Small intestine (tissue), 7 donors: ENCODE measurements around the gene BRD3OS. TPM values are rescaled to one million over a fixed set of nuclear protein-coding genes. Genes with fewer than 3 reads are reported as not detected.

ENCODE experiments used
- DNase-seq, 2 donors: peaks; one replicate each; pipeline versions ENCODE4 v3.0.0 to v3.0.0-alpha.2; 2013
- FAIRE-seq: peaks from 2 replicates; lab custom pipeline; 2012; peaks lifted over from hg19 to GRCh38; lab: Jason Lieb, UNC
- H3K27ac ChIP-seq, 3 donors: one replicate each; pipeline ENCODE4 v1.5.1; 2013; ENCODE audit warnings: low read length in 2 of 3, mild to moderate bottlenecking in 2 of 3, control low read depth in 1 of 3, inconsistent platforms in 1 of 3, low read depth in 1 of 3, moderate library complexity in 1 of 3
- H3K27me3 ChIP-seq, 3 donors: one replicate each; pipeline ENCODE4 v1.6.1; 2013; ENCODE audit warnings: low read length in 3 of 3, inconsistent platforms in 1 of 3; ENCODE audit not compliant: control insufficient read depth in 3 of 3, insufficient read depth in 3 of 3
- H3K36me3 ChIP-seq, 3 donors: one replicate each; pipeline ENCODE4 v1.6.1; 2013; ENCODE audit warnings: low read length in 3 of 3, inconsistent platforms in 1 of 3, low read depth in 1 of 3, mild to moderate bottlenecking in 1 of 3, moderate library complexity in 1 of 3; ENCODE audit not compliant: control insufficient read depth in 3 of 3, insufficient read depth in 2 of 3
- H3K4me1 ChIP-seq, 3 donors: one replicate each; pipeline ENCODE4 v1.6.1; 2013; ENCODE audit warnings: low read length in 2 of 3, inconsistent platforms in 1 of 3, low read depth in 1 of 3, mild to moderate bottlenecking in 1 of 3, moderate library complexity in 1 of 3; ENCODE audit not compliant: control insufficient read depth in 3 of 3, insufficient read depth in 2 of 3
- H3K4me3 ChIP-seq, 3 donors: one replicate each; pipeline ENCODE4 v1.5.1; 2013; ENCODE audit warnings: low read length in 3 of 3, control low read depth in 1 of 3, inconsistent platforms in 1 of 3, low read depth in 1 of 3, mild to moderate bottlenecking in 1 of 3, moderate library complexity in 1 of 3
- H3K9me3 ChIP-seq, 2 donors: one replicate each; pipeline ENCODE4 v1.6.1; 2013; ENCODE audit warnings: low read depth in 1 of 2, low read length in 1 of 2; ENCODE audit not compliant: control insufficient read depth in 2 of 2, insufficient read depth in 1 of 2
- WGBS, 3 donors: extraction: QIAGEN DNeasy Blood & Tissue Kit; methylation state at CpG; one replicate each; pipeline ENCODE4 v1.1.7; 2013; 5-methylcytosine and 5-hydroxymethylcytosine counted together
- polyA plus RNA-seq, 4 donors: library from polyadenylated mRNA; stranded (reverse) in 3 of 4; unstranded in 1 of 4; fragments of 200-250 nt in 3 of 4; fragments of 120-200 nt in 1 of 4; gene quantifications; one replicate each; pipeline versions ENCODE4 v1.2.1 to v1.2.3, GENCODE V29; 2013
- donor health status: healthy with polysubstance abuse.
- donor health status: control.
- donor health status: control.
- donor health status: Bipolar disorder and iron deficiency.
- donor health status: healthy.

The BRD3OS gene
- polyA plus RNA-seq, 4 donors = 2.0 to 7.6 (median 4.1) TPM

DNA sequence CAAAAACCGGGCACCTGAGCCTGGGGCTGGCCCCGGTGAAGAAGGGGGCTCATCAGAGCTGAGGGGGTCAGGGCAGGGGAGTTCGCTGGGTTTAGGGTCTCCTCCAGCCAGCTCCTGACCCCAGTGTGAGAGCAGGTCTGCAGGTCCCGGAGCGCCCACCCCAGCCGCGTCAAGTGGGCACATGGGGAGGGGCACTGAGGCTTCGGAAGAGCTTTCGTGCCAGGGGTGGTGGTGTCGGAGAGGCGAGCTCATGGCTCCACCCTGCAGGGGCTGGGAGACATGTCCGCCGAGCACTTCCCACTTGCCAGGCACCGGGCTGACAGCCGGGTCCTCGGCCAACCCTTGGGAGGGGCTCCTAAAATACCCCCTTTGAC, 46.4 kb upstream of the BRD3OS start:
- FAIRE-seq = no peak

DNA sequence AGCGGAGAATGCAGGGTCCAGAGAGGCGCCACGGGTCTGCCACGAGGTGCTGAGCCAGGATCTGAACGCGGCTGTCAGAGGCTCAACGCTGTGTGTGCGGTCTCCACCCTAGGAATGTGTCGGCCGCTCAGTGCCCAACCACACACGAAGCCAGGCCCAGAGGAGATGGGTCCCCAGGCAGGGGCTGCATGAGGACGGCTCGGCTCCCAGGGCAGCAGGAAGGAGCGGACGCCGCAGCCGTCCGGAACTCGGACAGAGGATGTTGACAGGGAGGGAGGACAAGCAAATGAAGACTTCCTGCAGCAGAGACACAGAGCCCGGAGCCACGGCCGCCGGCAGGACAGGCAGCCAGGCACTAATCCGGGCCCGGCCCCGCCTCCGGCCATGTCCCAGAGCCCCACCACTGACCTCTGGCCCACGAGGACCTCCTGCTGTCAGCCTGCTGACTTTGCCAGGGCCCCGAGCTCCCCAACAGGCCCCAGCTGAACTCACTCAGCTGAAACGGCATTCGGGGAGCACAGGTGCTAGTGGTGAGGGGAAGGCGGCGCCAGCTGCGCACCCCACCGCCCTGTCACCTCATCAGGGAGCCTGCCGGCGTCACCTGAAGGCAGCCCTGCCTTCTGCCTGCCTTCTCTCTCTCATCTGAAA, 45.9 kb upstream of the BRD3OS start:
- no peak for FAIRE-seq
- 53 to 74% (median 67%) methylated on average over 27 to 37 of the region's 37 CpGs for WGBS, 3 donors
- peak in 1 of 2 donors; percentile 28 for DNase-seq
- Histone ChIP-seq H3K27me3 (no peaks in the 10 kb centered on the region), H3K4me1 (peaks cover 0 to 72% (median 0%) of the 10 kb centered on the region in 3 donors), H3K4me3 (no peak overlapping the region), H3K36me3 (peaks cover 0 to 66% (median 0%) of the 10 kb centered on the region in 3 donors), H3K9me3 (no peaks in the 10 kb centered on the region), H3K27ac (peak overlapping the region in 1 of 3 donors; percentile 42)

More for the DNA sequence above, 46.4 kb upstream of the BRD3OS start:
- no peak for DNase-seq
- peaks cover 0 to 78% (median 0%) of the 10 kb centered on the region in 3 donors for H3K4me1 ChIP-seq
- H3K27me3 ChIP-seq = no peaks in the 10 kb centered on the region
- H3K36me3 ChIP-seq = peaks cover 0 to 71% (median 0%) of the 10 kb centered on the region in 3 donors
- WGBS, 3 donors = 63 to 91% (median 78%) methylated on average over 15 to 16 of the region's 16 CpGs
- no peak overlapping the region for H3K4me3 ChIP-seq
- H3K27ac ChIP-seq = no peak overlapping the region
- H3K9me3 ChIP-seq = no peaks in the 10 kb centered on the region

DNA sequence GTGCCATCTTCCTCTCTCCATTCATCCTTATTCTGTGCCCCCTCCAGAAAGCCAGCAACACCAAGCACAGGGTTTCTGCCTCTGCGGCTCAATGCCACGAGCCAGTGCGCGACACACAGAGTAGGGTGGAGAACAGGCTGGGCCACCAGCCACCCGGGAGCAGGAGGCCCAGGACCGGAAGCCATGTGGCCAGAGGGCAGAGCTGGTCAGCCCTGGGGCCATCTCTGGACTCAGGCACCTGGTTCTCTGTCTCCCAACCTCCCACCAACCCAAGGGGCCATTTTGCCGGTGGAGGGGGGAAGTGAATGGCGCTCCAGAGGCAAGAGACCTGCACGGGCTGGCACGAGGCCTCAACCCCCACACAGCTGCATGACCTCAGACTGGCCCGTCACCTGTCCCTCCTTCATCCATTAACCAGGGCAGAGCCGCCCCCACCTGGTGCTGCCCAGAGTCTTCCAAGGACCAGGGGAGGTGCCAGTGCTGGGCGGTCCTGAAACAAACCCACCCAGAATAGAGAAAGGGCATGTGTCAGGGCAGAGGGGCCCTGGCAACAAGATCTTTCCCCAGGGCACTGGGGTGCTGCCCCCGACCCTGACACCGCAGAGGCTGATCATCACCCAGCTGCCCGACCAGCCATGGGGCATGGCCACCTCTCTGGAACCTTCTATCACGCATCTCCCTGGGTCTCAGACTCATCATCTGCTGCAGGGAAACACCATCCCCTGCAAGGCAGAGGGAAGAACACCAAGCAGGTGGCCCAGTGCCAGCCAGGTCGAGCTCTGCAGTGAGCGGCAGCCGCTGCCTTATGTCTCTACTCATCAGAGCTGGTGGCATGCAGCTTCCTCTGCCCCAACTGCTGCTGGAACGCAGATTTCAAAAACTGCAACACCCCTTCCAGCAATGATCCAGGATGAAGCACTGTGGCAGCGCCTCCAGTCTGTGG, 45.1 kb upstream of the BRD3OS start:
- DNase-seq = no peak
- no peaks in the 10 kb centered on the region for H3K9me3 ChIP-seq
- peak overlapping the region in 1 of 3 donors; percentile 42 for H3K27ac ChIP-seq
- peaks cover 0 to 59% (median 0%) of the 10 kb centered on the region in 3 donors for H3K36me3 ChIP-seq
- no peak overlapping the region for H3K4me3 ChIP-seq
- H3K27me3 ChIP-seq = no peaks in the 10 kb centered on the region
- no peak for FAIRE-seq
- peaks cover 0 to 72% (median 0%) of the 10 kb centered on the region in 3 donors for H3K4me1 ChIP-seq
- WGBS, 3 donors = 81 to 84% (median 82%) methylated on average over 21 to 22 of the region's 22 CpGs

GRCh38 chr9:133980864-133981588, 44.3 kb upstream of the BRD3OS start:
- H3K36me3 ChIP-seq = peaks cover 0 to 56% (median 0%) of the 10 kb centered on the region in 3 donors
- no peak for DNase-seq
- no peak overlapping the region for H3K4me3 ChIP-seq
- peaks cover 0 to 72% (median 0%) of the 10 kb centered on the region in 3 donors for H3K4me1 ChIP-seq
- H3K27me3 ChIP-seq = no peaks in the 10 kb centered on the region
- FAIRE-seq = no peak
- 78 to 87% (median 82%) methylated on average over 25 of the region's 25 CpGs for WGBS, 3 donors
- no peak overlapping the region for H3K27ac ChIP-seq
- H3K9me3 ChIP-seq = no peaks in the 10 kb centered on the region

- Histone ChIP-seq H3K27me3 (no peaks in the 10 kb centered on the region), H3K4me1 (peaks cover 0 to 72% (median 0%) of the 10 kb centered on the region in 3 donors), H3K27ac (no peak overlapping the region), H3K9me3 (no peaks in the 10 kb centered on the region), H3K4me3 (no peak overlapping the region), H3K36me3 (peaks cover 0 to 60% (median 0%) of the 10 kb centered on the region in 3 donors)
- FAIRE-seq (no peak), DNase-seq (no peak)
- 90 to 92% (median 91%) methylated on average over 14 of the region's 14 CpGs for WGBS, 3 donors
These were observed 43.7 kb upstream of the BRD3OS start for GRCh38 chr9:133981589-133981957.

- no peak overlapping the region for H3K27ac ChIP-seq
- H3K4me1 ChIP-seq = peaks cover 0 to 67% (median 0%) of the 10 kb centered on the region in 3 donors
- FAIRE-seq (no peak), DNase-seq (peak in 1 of 2 donors; percentile 62)
- WGBS, 3 donors = 81 to 90% (median 85%) methylated on average over 26 to 28 of the region's 28 CpGs
- H3K4me3 ChIP-seq = no peak overlapping the region
- peaks cover 0 to 59% (median 0%) of the 10 kb centered on the region in 3 donors for H3K36me3 ChIP-seq
- H3K27me3 ChIP-seq = no peaks in the 10 kb centered on the region
- no peaks in the 10 kb centered on the region for H3K9me3 ChIP-seq
These were observed 43.2 kb upstream of the BRD3OS start for GRCh38 chr9:133981958-133982681.

DNA sequence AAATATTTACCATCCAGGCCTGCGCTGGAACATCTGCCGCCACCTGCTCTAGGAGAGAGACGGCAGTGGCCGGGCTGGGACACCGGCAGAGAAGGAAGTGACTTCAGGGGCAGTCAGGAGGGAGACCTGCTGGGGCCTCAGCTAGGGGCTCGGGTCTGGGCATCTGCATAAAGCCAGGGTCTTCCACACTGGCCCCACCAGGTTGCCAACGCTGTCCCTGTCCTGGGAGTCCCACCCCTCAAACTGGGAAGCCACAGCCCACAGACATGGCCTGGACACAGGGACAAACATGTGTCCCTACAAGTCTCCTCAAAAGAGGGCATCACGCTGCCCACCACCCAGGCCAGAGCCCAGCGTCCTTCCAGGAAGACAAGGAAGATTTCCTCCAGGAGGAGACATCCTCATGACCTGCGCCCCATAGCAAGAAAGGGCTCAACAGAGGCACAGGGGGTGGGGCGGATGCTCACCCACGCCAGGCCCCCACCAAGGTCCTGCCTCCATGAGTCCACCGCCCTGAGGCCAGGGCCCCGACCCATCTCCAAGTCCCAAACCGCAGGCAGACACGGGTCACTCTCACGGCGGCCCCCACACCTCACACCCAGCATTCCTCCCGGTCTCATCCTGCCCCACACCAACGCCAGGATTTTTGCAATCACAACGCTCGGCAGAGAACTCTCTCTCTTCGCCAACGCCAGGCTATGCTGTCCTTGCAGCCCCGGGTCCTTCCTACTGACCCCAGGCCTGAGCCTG, 42.1 kb upstream of the BRD3OS start:
- H3K9me3 ChIP-seq = no peaks in the 10 kb centered on the region
- 77 to 88% (median 80%) methylated on average over 22 to 25 of the region's 25 CpGs for WGBS, 3 donors
- no peaks in the 10 kb centered on the region for H3K27me3 ChIP-seq
- peaks cover 0 to 59% (median 0%) of the 10 kb centered on the region in 3 donors for H3K36me3 ChIP-seq
- H3K27ac ChIP-seq = no peak overlapping the region
- DNase-seq (peak in 1 of 2 donors; percentile 31), FAIRE-seq (no peak)
- peaks cover 0 to 59% (median 0%) of the 10 kb centered on the region in 3 donors for H3K4me1 ChIP-seq
- H3K4me3 ChIP-seq = no peak overlapping the region
